Measurements from ENCODE around the gene ATXN1L.

GRCh38 chr16:71852561-71852960, 6.8 kb downstream of the ATXN1L start:
- no peak for TF ChIP-seq POLR2AphosphoS5 (IDR thresholded peaks at IDR 0.05)
- TF ChIP-seq CTCF (IDR thresholded peaks at IDR 0.05), result no peak

Data from upper lobe of left lung (tissue), 4 donors.